AG10803 (cell line): ENCODE data around the gene INHBA.

ENCODE experiments used
- DNase-seq: peaks from one replicate; pipeline ENCODE4 v3.0.0; 2010; ENCODE audit warnings: low read depth
- H3K4me3 ChIP-seq: 2 replicates; pipeline ENCODE4 v1.5.1; 2011; ENCODE audit warnings: mild to moderate bottlenecking, low read length, control low read depth
- TF ChIP-seq, protein P1 (sequence below): conservative IDR thresholded peaks from 2 replicates; pipeline ENCODE4 v1.5.1; 2011; ENCODE audit warnings: mild to moderate bottlenecking, low read length, control low read depth, inconsistent platforms

INHBA gene

DNA sequence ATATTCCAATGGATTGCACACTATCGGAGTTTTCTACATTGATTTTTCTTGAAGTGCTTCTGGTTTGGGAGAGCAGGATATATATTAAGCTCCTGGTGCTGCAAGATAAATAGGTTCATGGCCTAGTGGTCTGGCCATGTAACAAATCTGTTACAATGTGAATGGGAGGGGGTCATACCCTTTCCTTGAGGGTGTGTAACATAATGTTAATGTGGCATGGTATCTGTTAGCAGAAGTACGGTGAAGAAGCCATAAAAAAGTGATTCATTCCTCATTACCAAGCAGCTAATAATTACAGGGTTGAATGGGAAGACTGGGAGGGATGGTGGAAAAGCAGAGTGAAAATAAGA is 61.2 kb downstream of the INHBA start:
- H3K4me3 ChIP-seq = no peak overlapping the region
- TF ChIP-seq, protein P1, sequence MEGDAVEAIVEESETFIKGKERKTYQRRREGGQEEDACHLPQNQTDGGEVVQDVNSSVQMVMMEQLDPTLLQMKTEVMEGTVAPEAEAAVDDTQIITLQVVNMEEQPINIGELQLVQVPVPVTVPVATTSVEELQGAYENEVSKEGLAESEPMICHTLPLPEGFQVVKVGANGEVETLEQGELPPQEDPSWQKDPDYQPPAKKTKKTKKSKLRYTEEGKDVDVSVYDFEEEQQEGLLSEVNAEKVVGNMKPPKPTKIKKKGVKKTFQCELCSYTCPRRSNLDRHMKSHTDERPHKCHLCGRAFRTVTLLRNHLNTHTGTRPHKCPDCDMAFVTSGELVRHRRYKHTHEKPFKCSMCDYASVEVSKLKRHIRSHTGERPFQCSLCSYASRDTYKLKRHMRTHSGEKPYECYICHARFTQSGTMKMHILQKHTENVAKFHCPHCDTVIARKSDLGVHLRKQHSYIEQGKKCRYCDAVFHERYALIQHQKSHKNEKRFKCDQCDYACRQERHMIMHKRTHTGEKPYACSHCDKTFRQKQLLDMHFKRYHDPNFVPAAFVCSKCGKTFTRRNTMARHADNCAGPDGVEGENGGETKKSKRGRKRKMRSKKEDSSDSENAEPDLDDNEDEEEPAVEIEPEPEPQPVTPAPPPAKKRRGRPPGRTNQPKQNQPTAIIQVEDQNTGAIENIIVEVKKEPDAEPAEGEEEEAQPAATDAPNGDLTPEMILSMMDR = no peak
- no peak for DNase-seq

DNA sequence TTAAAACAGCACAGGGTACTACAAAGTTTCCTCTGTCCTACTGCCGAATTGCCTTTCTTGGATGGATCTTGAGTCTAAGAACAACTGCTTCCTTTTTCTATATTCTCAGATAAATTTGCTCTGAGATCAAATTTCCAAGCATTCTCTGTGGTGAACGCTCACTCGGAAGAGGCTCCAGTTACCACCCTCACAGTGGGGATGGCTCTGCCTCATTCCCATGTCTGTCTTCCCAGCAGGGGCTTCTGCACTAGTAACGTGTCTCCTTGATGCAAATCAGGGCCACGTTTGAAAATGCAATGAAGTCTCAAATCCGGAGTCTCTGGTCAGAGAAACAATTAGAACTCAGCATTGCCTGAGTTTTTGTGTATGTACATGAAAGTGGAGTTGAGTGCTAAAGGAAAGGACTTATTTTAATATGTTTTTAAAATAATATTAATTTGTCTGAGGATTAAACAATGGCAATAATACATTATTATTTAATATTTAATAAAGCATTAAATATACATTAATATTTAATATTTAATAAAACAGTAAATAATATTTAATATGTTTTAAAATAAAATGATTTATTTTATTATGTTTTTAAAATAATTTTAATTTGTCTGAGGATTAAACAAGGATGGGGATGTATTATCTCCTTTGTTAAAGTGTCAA is 61.8 kb downstream of the INHBA start:
- no peak overlapping the region for H3K4me3 ChIP-seq
- no peak for DNase-seq
- TF ChIP-seq, protein P1 = no peak

DNA sequence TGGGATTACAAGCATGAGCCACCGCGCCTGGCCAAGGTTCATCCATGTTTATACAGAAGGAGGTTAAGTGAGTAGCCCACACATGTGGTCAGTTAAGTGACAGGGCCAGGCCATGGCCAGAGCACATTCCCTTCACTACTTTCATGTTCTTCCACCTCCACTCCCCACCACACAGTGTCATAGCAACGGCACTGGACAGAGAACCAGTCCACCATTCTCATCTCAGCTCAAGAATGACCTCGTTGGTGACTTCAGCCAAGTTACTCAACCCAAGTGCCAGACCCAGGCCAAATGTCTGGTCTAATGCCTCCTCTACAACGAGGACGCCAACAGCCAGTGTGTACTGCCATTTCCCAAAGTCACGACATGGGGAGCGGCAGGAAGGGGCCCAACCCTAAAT is 62.4 kb downstream of the INHBA start:
- no peak overlapping the region for H3K4me3 ChIP-seq
- no peak for DNase-seq
- TF ChIP-seq, protein P1 = no peak

DNA sequence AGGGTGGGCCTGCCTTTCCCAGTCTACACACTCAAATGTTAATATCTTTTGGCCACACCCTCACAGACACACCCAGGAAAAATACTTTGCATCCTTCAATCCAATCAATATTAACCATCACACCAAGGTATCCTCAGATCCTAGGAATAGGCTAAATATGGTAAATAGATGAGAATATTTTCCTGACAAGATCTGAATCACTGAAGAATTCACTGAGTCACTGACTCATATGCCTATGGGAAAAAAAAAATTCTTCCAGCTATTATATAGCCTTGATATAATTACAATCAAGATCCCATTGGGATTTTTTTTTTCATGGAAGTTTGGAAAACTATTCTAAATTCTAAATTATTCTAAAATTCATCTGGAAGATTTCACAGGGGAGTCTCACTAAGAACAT is 65.8 kb downstream of the INHBA start:
- TF ChIP-seq, protein P1 = no peak

More for the DNA sequence above, 65.8 kb downstream of the INHBA start:
- no peak for DNase-seq
- no peak overlapping the region for H3K4me3 ChIP-seq
